RWPE2 (cell line): Measurements from ENCODE around the gene GALNT2.

Experiments used
- ATAC-seq: fragments of 200-7000 bp; cut with Tn5 transposase; 3 replicates; pipeline ENCODE4 v1.9.1; 2021; ENCODE audit warnings: low read depth
- DNase-seq: peaks from one replicate; pipeline ENCODE4 v3.0.0-alpha.2; 2020; ENCODE audit warnings: low spot score
- H3K27ac ChIP-seq: fragments of 450-650 bp; 2 replicates; pipeline ENCODE4 v1.5.1; 2017; ENCODE audit warnings: mild to moderate bottlenecking; ENCODE audit not compliant: poor library complexity, severe bottlenecking
- H3K27me3 ChIP-seq: fragments of 250-450 bp; sonication (Bioruptor Pico); 2 replicates; pipeline ENCODE4 v1.5.1; 2021; ENCODE audit warnings: mild to moderate bottlenecking, moderate library complexity; ENCODE audit not compliant: insufficient read depth, poor library complexity, severe bottlenecking
- H3K36me3 ChIP-seq: fragments of 250-450 bp; sonication (Bioruptor Pico); 2 replicates; pipeline ENCODE4 v1.5.1; 2020; ENCODE audit warnings: low read depth, mild to moderate bottlenecking, moderate library complexity
- H3K4me1 ChIP-seq: fragments of 250-450 bp; sonication (Bioruptor Pico); 2 replicates; pipeline ENCODE4 v1.5.1; 2021; ENCODE audit warnings: mild to moderate bottlenecking, moderate library complexity; ENCODE audit not compliant: insufficient read depth, poor library complexity, severe bottlenecking
- H3K4me3 ChIP-seq: fragments of 250-450 bp; sonication (Bioruptor Pico); 2 replicates; pipeline ENCODE4 v1.5.1; 2021; ENCODE audit warnings: mild to moderate bottlenecking, moderate library complexity; ENCODE audit not compliant: severe bottlenecking
- H3K9me3 ChIP-seq: fragments of 250-450 bp; sonication (Bioruptor Pico); 2 replicates; pipeline ENCODE4 v1.5.1; 2021; ENCODE audit warnings: mild to moderate bottlenecking, moderate library complexity; ENCODE audit not compliant: severe bottlenecking
- TF ChIP-seq, protein P1 (sequence below): fragments of 450-650 bp; IDR thresholded peaks from one replicate; pipeline ENCODE4 v1.5.1; 2017; ENCODE audit warnings: mild to moderate bottlenecking, moderate library complexity; ENCODE audit not compliant: poor library complexity, severe bottlenecking

The GALNT2 gene

DNA sequence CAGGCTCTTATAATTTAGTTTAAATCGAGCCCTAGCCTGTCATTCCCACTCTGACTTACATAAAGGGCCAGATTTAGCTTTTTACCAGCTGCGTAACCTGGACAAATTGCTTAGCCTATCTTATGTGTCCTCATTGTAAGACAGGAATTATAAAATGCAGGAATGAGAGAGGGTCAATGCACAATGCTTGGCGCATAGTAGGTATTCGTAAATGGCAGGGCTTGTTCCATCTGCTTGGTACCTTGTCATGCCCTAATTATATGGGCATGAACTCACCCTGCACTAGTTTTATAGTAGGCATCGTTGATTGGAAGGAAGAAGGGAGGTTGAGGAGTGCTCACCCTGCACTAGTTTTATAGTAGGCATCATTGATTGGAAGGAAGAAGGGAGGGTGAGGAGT, 108.8 kb downstream of the GALNT2 start:
- no peaks in the 10 kb centered on the region for H3K27me3 ChIP-seq
- no peak overlapping the region for H3K27ac ChIP-seq
- H3K4me3 ChIP-seq, result no peak overlapping the region
- H3K4me1 ChIP-seq, result no peaks in the 10 kb centered on the region
- H3K36me3 ChIP-seq, result no peaks in the 10 kb centered on the region
- no peaks in the 10 kb centered on the region for H3K9me3 ChIP-seq
- DNase-seq (no peak), ATAC-seq (no peak)
- TF ChIP-seq, protein P1, sequence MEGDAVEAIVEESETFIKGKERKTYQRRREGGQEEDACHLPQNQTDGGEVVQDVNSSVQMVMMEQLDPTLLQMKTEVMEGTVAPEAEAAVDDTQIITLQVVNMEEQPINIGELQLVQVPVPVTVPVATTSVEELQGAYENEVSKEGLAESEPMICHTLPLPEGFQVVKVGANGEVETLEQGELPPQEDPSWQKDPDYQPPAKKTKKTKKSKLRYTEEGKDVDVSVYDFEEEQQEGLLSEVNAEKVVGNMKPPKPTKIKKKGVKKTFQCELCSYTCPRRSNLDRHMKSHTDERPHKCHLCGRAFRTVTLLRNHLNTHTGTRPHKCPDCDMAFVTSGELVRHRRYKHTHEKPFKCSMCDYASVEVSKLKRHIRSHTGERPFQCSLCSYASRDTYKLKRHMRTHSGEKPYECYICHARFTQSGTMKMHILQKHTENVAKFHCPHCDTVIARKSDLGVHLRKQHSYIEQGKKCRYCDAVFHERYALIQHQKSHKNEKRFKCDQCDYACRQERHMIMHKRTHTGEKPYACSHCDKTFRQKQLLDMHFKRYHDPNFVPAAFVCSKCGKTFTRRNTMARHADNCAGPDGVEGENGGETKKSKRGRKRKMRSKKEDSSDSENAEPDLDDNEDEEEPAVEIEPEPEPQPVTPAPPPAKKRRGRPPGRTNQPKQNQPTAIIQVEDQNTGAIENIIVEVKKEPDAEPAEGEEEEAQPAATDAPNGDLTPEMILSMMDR, result no peak

DNA sequence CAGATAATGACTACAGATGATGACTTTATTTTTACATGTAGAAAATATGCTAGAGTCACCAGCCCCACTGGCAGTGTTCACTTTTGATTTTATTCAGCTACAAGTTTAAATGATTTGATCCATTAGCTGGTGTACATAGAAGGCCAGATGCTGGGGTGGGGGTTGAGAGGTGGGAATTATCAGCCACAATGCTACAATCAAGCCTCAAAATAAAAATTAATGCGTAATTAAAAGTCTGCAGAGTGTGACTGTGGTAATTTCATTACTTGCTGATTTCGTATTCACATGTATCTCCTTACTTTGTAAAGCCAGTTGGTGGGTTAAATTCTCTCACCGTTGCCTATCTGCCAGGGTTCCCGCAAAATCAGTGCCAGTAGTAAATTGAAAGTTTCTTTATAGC, 109.3 kb downstream of the GALNT2 start:
- TF ChIP-seq, protein P1, result no peak
- DNase-seq (no peak), ATAC-seq (no peak)
- H3K9me3 ChIP-seq, result no peaks in the 10 kb centered on the region
- no peak overlapping the region for H3K27ac ChIP-seq
- H3K4me3 ChIP-seq, result no peak overlapping the region
- H3K4me1 ChIP-seq, result no peaks in the 10 kb centered on the region
- no peaks in the 10 kb centered on the region for H3K36me3 ChIP-seq
- no peaks in the 10 kb centered on the region for H3K27me3 ChIP-seq

DNA sequence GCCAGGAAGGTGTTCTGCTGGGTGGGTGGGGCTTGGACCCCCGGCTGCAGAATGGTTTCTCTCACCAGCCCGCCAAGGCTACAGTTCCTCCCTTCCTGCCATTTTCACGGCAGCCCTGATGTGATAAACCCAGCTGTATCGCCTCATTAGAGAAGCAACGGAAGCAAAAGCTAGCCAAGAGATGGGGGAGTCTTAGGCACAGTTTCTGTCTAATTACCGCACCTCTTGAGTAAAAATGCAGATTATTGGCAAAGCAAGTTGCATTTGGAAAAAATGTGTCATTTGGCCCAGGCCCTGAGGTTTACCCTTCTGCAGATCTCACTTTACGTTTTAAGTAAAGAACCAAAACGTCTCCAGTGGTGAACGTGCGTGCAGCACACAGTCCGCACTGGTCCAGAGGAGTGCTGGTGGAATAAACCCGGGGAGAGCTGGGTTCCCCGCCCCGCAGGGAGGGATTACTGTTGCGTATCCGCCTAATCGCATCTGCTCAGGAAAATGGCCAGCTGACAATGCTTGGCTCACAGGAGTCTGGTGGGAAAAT, 109.9 kb downstream of the GALNT2 start:
- no peaks in the 10 kb centered on the region for H3K9me3 ChIP-seq
- no peak overlapping the region for H3K4me3 ChIP-seq
- H3K36me3 ChIP-seq, result no peaks in the 10 kb centered on the region
- ATAC-seq, result no peak
- no peak overlapping the region for H3K27ac ChIP-seq
- no peaks in the 10 kb centered on the region for H3K4me1 ChIP-seq
- TF ChIP-seq, protein P1, result no peak
- DNase-seq, result no peak
- H3K27me3 ChIP-seq, result no peaks in the 10 kb centered on the region

DNA sequence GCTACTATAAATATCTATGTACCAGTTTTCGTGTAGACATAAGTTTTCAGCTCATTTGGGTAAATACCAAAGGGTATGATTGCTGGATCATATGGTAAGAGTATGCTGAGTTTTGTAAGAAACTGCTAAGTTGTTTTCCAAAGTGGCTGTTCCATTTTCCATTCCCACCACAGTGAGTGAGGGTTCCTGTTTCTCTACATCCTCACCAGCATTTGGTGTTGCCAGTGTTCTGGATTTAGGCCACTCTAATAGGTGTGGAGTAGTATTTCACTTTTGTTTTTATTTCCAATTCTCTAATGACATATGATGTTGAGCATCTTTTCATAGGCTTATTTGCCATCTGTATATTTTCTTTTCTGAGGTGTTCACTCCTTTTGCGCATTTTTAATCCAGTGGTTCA, 112.2 kb downstream of the GALNT2 start:
- no peak for DNase-seq
- H3K27ac ChIP-seq, result no peak overlapping the region
- H3K36me3 ChIP-seq, result no peaks in the 10 kb centered on the region
- H3K9me3 ChIP-seq, result no peaks in the 10 kb centered on the region
- no peak for ATAC-seq
- H3K4me3 ChIP-seq, result no peak overlapping the region
- no peaks in the 10 kb centered on the region for H3K4me1 ChIP-seq
- TF ChIP-seq, protein P1, result no peak
- no peaks in the 10 kb centered on the region for H3K27me3 ChIP-seq

DNA sequence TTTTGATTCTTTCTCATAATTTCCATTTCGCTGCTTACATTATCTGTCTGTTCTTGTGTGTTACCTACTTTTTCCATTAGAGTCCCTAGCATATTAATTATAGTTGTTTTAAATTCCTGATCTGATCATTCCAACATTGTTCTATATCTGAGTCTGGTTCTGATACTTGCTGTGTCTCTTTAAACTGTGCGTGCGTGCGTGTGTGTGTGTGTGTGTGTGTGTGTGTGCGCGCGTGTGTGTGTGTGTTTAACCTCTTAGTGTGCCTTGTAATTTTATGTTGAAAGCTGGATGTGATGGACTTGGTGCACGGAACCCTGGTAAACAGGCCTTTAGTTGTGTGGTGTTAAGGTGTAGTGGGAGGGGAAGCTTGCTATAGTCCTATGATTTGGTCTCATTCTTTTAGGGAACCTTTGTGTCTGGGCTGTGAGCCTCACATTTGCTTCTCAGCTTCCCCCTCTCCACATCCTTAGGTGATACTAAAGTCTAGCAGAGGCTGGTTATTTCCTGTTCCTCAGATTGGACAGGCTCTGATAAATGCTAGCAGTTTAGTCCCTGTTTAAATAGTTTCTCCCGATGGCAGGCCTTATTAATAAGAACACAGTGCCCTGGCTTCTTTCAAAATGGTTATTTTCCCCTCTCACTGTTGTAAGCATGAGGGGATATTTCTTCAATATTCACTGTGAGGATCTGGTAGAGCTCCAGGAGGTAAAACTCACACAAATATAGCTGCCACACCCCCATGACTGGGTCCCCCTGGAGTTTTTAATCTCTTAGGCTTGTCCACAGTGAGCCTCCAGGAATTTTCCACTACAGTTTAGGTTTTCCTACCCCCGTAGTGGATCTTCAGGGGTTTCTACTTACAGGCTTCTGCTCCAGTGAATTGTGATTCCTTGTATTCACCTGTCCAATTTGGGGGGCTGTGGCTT, 118.3 kb downstream of the GALNT2 start:
- DNase-seq, result no peak
- H3K36me3 ChIP-seq, result peaks cover 5% of the 10 kb centered on the region; the same call in 1 of the 2 replicates
- no peak overlapping the region for H3K4me3 ChIP-seq
- H3K9me3 ChIP-seq, result no peaks in the 10 kb centered on the region
- H3K27me3 ChIP-seq, result no peaks in the 10 kb centered on the region
- peak overlapping the region; percentile 34 for H3K27ac ChIP-seq
- ATAC-seq, result no peak
- TF ChIP-seq, protein P1, result no peak
- H3K4me1 ChIP-seq, result peaks cover 15% of the 10 kb centered on the region
